Erythroblast (primary cell): ENCODE data around the gene SMARCC2.

ENCODE experiments used
- DNase-seq, 2 experiments: peaks; one replicate each; lab custom pipeline; 2025; lab: John Stamatoyannopoulos, UW
- GATA1 ChIP-seq: IDR thresholded peaks from 2 replicates; pipeline ENCODE4 v1.6.1; 2011; ENCODE audit warnings: low read depth, mild to moderate bottlenecking, control low read depth, low read length, moderate library complexity
- POLR2A ChIP-seq: IDR thresholded peaks from 2 replicates; pipeline ENCODE4 v1.6.1; 2011; ENCODE audit warnings: mild to moderate bottlenecking, low read length

SMARCC2 gene

GRCh38 chr12:56189099-56189917 lies at the start of gene SMARCC2:
SMARCC2 (minus strand) TSS chr12:56189483; CDS start chr12:56189461, 22 bp downstream.
- TF ChIP-seq GATA1 (no peak), POLR2A (no peak)
- DNase-seq = peak; percentile 90 to 96

GRCh38 chr12:56237552-56237951 lies 48.3 kb upstream of the SMARCC2 start:
- no peak for TF ChIP-seq POLR2A
- no peak for TF ChIP-seq GATA1
- no peak for DNase-seq

- TF ChIP-seq POLR2A (no peak), GATA1 (no peak)
- DNase-seq = no peak
Measured at GRCh38 chr12:56236985-56237384, 47.7 kb upstream of the SMARCC2 start.

GRCh38 chr12:56236091-56236490 lies 46.8 kb upstream of the SMARCC2 start:
- DNase-seq = no peak
- TF ChIP-seq GATA1 (no peak), POLR2A (no peak)

- TF ChIP-seq GATA1 = no peak
- TF ChIP-seq POLR2A = no peak
- peak; percentile 37 to 59 for DNase-seq
Measured at GRCh38 chr12:56234746-56235436, 45.6 kb upstream of the SMARCC2 start.

- no peak for TF ChIP-seq POLR2A
- TF ChIP-seq GATA1 = no peak
- DNase-seq = no peak
Measured at GRCh38 chr12:56231184-56231582, 41.9 kb upstream of the SMARCC2 start.

- TF ChIP-seq POLR2A (peak; percentile 3), GATA1 (no peak)
- DNase-seq = no peak
Measured at GRCh38 chr12:56230432-56231183, 41.3 kb upstream of the SMARCC2 start.

GRCh38 chr12:56229916-56230431 lies 40.7 kb upstream of the SMARCC2 start, which contains the start of gene SLC39A5:
SLC39A5 (plus strand) TSS chr12:56230051; CDS start chr12:56231275, 1,224 bp downstream.
- DNase-seq = no peak
- TF ChIP-seq GATA1 (no peak), POLR2A (peak; percentile 17)

GRCh38 chr12:56229082-56229481 lies 39.8 kb upstream of the SMARCC2 start:
- TF ChIP-seq POLR2A (no peak), GATA1 (no peak)
- no peak for DNase-seq

- TF ChIP-seq GATA1 (no peak), POLR2A (no peak)
- DNase-seq = peak; percentile 30 to 32
Measured at GRCh38 chr12:56224954-56225353, 35.7 kb upstream of the SMARCC2 start.

GRCh38 chr12:56224102-56224701 lies 34.9 kb upstream of the SMARCC2 start, which contains the start of gene NABP2:
NABP2 (plus strand) TSS chr12:56224342; CDS start chr12:56224857, 515 bp downstream.
- DNase-seq = peak; percentile 95 to 97
- TF ChIP-seq POLR2A (peak; percentile 47), GATA1 (no peak)

GRCh38 chr12:56223571-56224101 lies 34.4 kb upstream of the SMARCC2 start:
- DNase-seq = no peak
- TF ChIP-seq GATA1 (no peak), POLR2A (no peak)
